GM04504 (cell line): ENCODE measurements around the gene AGPAT2.
A peak's percentile ranks its signal among the peaks of the same experiment; 100 is the strongest.

Source experiments
- DNase-seq: peaks from one replicate; pipeline ENCODE4 v3.0.0-alpha.2; 2012; ENCODE audit warnings: low read depth

AGPAT2 gene

GRCh38 chr9:136686794-136687711 lies at the start of gene AGPAT2:
Gene AGPAT2 (minus strand): TSS chr9:136687457. CDS start chr9:136687357, 100 bp downstream.
- no peak for DNase-seq

- no peak for DNase-seq
Measured at GRCh38 chr9:136735812-136736480, 48.7 kb upstream of the AGPAT2 start.

GRCh38 chr9:136734837-136735496 lies 47.7 kb upstream of the AGPAT2 start:
- DNase-seq: no peak

GRCh38 chr9:136733611-136734010 lies 46.4 kb upstream of the AGPAT2 start:
- DNase-seq: no peak

GRCh38 chr9:136732444-136733178 lies 45.4 kb upstream of the AGPAT2 start:
- no peak for DNase-seq

GRCh38 chr9:136729926-136730325 lies 42.7 kb upstream of the AGPAT2 start:
- DNase-seq: no peak

GRCh38 chr9:136729144-136729543 lies 41.9 kb upstream of the AGPAT2 start:
- DNase-seq: no peak

- DNase-seq: no peak
Measured at GRCh38 chr9:136728548-136729123, 41.4 kb upstream of the AGPAT2 start.

GRCh38 chr9:136728080-136728547 lies 40.9 kb upstream of the AGPAT2 start:
- peak; percentile 76 for DNase-seq

GRCh38 chr9:136726631-136727191 lies 39.5 kb upstream of the AGPAT2 start:
- DNase-seq: no peak

GRCh38 chr9:136726118-136726517 lies 38.9 kb upstream of the AGPAT2 start:
- DNase-seq: no peak

GRCh38 chr9:136725612-136726011 lies 38.4 kb upstream of the AGPAT2 start:
- DNase-seq: no peak

GRCh38 chr9:136724772-136725171 lies 37.5 kb upstream of the AGPAT2 start:
- DNase-seq: no peak

GRCh38 chr9:136723989-136724388 lies 36.7 kb upstream of the AGPAT2 start:
- no peak for DNase-seq

GRCh38 chr9:136723362-136723976 lies 36.2 kb upstream of the AGPAT2 start:
- no peak for DNase-seq

GRCh38 chr9:136722969-136723356 lies 35.7 kb upstream of the AGPAT2 start:
- no peak for DNase-seq

GRCh38 chr9:136722093-136722968 lies 35.1 kb upstream of the AGPAT2 start:
- no peak for DNase-seq

- DNase-seq: no peak
Measured at GRCh38 chr9:136721339-136722092, 34.3 kb upstream of the AGPAT2 start.

- no peak for DNase-seq
Measured at GRCh38 chr9:136720898-136721338, 33.7 kb upstream of the AGPAT2 start.
